HepG2 (cell line): ENCODE measurements around the gene CENATAC. TPM values are rescaled to one million over a fixed set of nuclear protein-coding genes. Genes with fewer than 3 reads are reported as not detected.

Experiments
- CAMTA2 ChIP-seq: sonication (generic); formaldehyde crosslinking; IDR thresholded peaks from 2 replicates; pipeline ENCODE4 v1.4.0; 2020; ENCODE audit warnings: mild to moderate bottlenecking, missing genetic modification reagents, borderline replicate concordance
- CBX1 ChIP-seq: IDR thresholded peaks from one replicate; pipeline ENCODE4 v1.6.1; 2016; ENCODE audit warnings: antibody characterized with exemption, low read depth
- CREB3 ChIP-seq: sonication (generic); formaldehyde crosslinking; IDR thresholded peaks from 2 replicates; pipeline ENCODE4 v1.5.0; 2020; ENCODE audit warnings: missing genetic modification reagents
- FOXJ3 ChIP-seq: sonication (generic); formaldehyde crosslinking; IDR thresholded peaks from 2 replicates; pipeline ENCODE4 v1.4.0; 2020; ENCODE audit warnings: missing genetic modification reagents, mild to moderate bottlenecking, borderline replicate concordance
- KAT8 ChIP-seq: IDR thresholded peaks from 2 replicates; pipeline ENCODE4 v1.6.1; 2016; ENCODE audit warnings: missing genetic modification reagents, missing compliant biosample characterization
- NCOR1 ChIP-seq: fragments of 200-600 bp; sonication (generic); IDR thresholded peaks from 2 replicates; pipeline ENCODE4 v1.7.0; 2017; ENCODE audit warnings: antibody characterized with exemption, low read length, borderline replicate concordance
- PAWR ChIP-seq: sonication (generic); formaldehyde crosslinking; IDR thresholded peaks from 2 replicates; pipeline ENCODE4 v1.4.0; 2020; ENCODE audit warnings: missing genetic modification reagents, mild to moderate bottlenecking, borderline replicate concordance
- ZFP37 ChIP-seq: sonication (generic); formaldehyde crosslinking; IDR thresholded peaks from 2 replicates; pipeline ENCODE4 v1.4.0; 2020; ENCODE audit warnings: missing genetic modification reagents, borderline replicate concordance
- ZNF10 ChIP-seq: sonication (generic); formaldehyde crosslinking; IDR thresholded peaks from 2 replicates; pipeline ENCODE4 v1.4.0; 2020; ENCODE audit warnings: mild to moderate bottlenecking, low read depth, missing genetic modification reagents, borderline replicate concordance
- ZNF160 ChIP-seq: sonication (generic); formaldehyde crosslinking; IDR thresholded peaks from 2 replicates; pipeline ENCODE4 v1.8.0; 2022; ENCODE audit warnings: mild to moderate bottlenecking, inconsistent platforms, missing genetic modification reagents
- ZNF18 ChIP-seq: sonication (generic); formaldehyde crosslinking; IDR thresholded peaks from 2 replicates; pipeline ENCODE4 v1.8.0; 2022; ENCODE audit warnings: mild to moderate bottlenecking, missing genetic modification reagents; ENCODE audit not compliant: insufficient replicate concordance
- ZNF225 ChIP-seq: sonication (generic); formaldehyde crosslinking; IDR thresholded peaks from 2 replicates; pipeline ENCODE4 v1.4.0; 2020; ENCODE audit warnings: mild to moderate bottlenecking, missing genetic modification reagents
- ZNF292 ChIP-seq: sonication (generic); formaldehyde crosslinking; IDR thresholded peaks from 2 replicates; pipeline ENCODE4 v1.8.1; 2022; ENCODE audit warnings: mild to moderate bottlenecking, low read depth, missing genetic modification reagents, borderline replicate concordance
- ZNF343 ChIP-seq: sonication (generic); formaldehyde crosslinking; IDR thresholded peaks from 2 replicates; pipeline ENCODE4 v1.4.0; 2020; ENCODE audit warnings: mild to moderate bottlenecking, missing genetic modification reagents
- ZNF615 ChIP-seq: sonication (generic); formaldehyde crosslinking; IDR thresholded peaks from 2 replicates; pipeline ENCODE4 v1.5.0; 2020; ENCODE audit warnings: mild to moderate bottlenecking, missing genetic modification reagents, borderline replicate concordance
- ZNF629 ChIP-seq: sonication (generic); formaldehyde crosslinking; conservative IDR thresholded peaks from 2 replicates; pipeline ENCODE4 v1.5.0; 2020; ENCODE audit warnings: missing genetic modification reagents
- ZNF660 ChIP-seq: sonication (generic); formaldehyde crosslinking; IDR thresholded peaks from 2 replicates; pipeline ENCODE4 v1.5.1; 2020; ENCODE audit warnings: mild to moderate bottlenecking, low read depth, missing genetic modification reagents, borderline replicate concordance
- ZNF703 ChIP-seq: sonication (generic); formaldehyde crosslinking; IDR thresholded peaks from 2 replicates; pipeline ENCODE4 v1.5.1; 2020; ENCODE audit warnings: missing genetic modification reagents, mild to moderate bottlenecking, moderate library complexity, borderline replicate concordance
- ZNF720 ChIP-seq: sonication (generic); formaldehyde crosslinking; IDR thresholded peaks from 2 replicates; pipeline ENCODE4 v1.4.0; 2020; ENCODE audit warnings: missing genetic modification reagents
- ZNF782 ChIP-seq: sonication (generic); formaldehyde crosslinking; IDR thresholded peaks from 2 replicates; pipeline ENCODE4 v1.4.0; 2020; ENCODE audit warnings: missing genetic modification reagents, mild to moderate bottlenecking, borderline replicate concordance
- ZSCAN5A ChIP-seq: sonication (generic); formaldehyde crosslinking; IDR thresholded peaks from 2 replicates; pipeline ENCODE4 v1.8.0; 2022; ENCODE audit warnings: mild to moderate bottlenecking, missing genetic modification reagents, borderline replicate concordance
- polyA plus RNA-seq, 8 experiments: library from polyadenylated mRNA; depleted of rRNA in 3 of 8; stranded (reverse) in 7 of 8; unstranded in 1 of 8; fragments of >200 nt; fragmentation: Illumina TruSeq in 4 of 8; extraction: Trizol in 4 of 8; gene quantifications; 2 replicates each; pipeline versions ENCODE4 v1.2.1 to v1.2.3, GENCODE V29; 2011 to 2016; ENCODE audit warnings: low read depth in 4 of 8, missing spikeins in 1 of 8, mixed read lengths in 1 of 8; ENCODE audit not compliant: insufficient read depth in 1 of 8
- total RNA-seq, 5 experiments: library from RNA; depleted of rRNA; stranded (reverse); fragments of >200 nt; fragmentation: Illumina TruSeq; extraction: Trizol; gene quantifications; 2 replicates each; pipeline ENCODE4 v1.2.3, GENCODE V29; 2016; ENCODE audit warnings: low read depth in 1 of 5

The CENATAC gene
- total and polyA plus RNA-seq, 2 of the 13 experiments (the other 11 are each of a cell fraction or from before 2014, with no cell fraction given), result 21.7 to 25.0 TPM

GRCh38 chr11:119029340-119030028, 31.5 kb downstream of the CENATAC start (continued):
- TF ChIP-seq CBX1 (peak; percentile 59), NCOR1 (no peak), ZNF292 (CRISPR knock-in tag) (no peak), ZFP37 (no peak), ZNF660 (CRISPR knock-in tag) (no peak), CREB3 (CRISPR knock-in tag) (no peak), PAWR (CRISPR knock-in tag) (no peak), ZNF160 (CRISPR knock-in tag) (no peak; the same call in 1 of the 2 replicates), ZNF225 (CRISPR knock-in tag) (no peak), ZNF615 (CRISPR knock-in tag) (no peak), ZNF703 (CRISPR knock-in tag) (no peak), KAT8 (CRISPR knock-in tag) (peak; percentile 69), ZNF343 (CRISPR knock-in tag) (no peak), ZNF720 (CRISPR knock-in tag) (no peak), ZNF629 (CRISPR knock-in tag) (no peak), ZSCAN5A (no peak), ZNF18 (CRISPR knock-in tag) (no peak), ZNF10 (CRISPR knock-in tag) (no peak), ZNF782 (no peak), CAMTA2 (CRISPR knock-in tag) (no peak), FOXJ3 (no peak)
